ENCODE measurements around the gene SYNCRIP. TPM values are rescaled to one million over a fixed set of nuclear protein-coding genes. Genes with fewer than 3 reads are reported as not detected.
"Not testable (repeated sequence)": the region's sequence is repeated elsewhere in the genome, so short reads cannot be mapped to it uniquely, and the experiment has no call there.

Gene SYNCRIP
- 50.8 and 54.4 TPM in 2 replicates for total RNA-seq

DNA sequence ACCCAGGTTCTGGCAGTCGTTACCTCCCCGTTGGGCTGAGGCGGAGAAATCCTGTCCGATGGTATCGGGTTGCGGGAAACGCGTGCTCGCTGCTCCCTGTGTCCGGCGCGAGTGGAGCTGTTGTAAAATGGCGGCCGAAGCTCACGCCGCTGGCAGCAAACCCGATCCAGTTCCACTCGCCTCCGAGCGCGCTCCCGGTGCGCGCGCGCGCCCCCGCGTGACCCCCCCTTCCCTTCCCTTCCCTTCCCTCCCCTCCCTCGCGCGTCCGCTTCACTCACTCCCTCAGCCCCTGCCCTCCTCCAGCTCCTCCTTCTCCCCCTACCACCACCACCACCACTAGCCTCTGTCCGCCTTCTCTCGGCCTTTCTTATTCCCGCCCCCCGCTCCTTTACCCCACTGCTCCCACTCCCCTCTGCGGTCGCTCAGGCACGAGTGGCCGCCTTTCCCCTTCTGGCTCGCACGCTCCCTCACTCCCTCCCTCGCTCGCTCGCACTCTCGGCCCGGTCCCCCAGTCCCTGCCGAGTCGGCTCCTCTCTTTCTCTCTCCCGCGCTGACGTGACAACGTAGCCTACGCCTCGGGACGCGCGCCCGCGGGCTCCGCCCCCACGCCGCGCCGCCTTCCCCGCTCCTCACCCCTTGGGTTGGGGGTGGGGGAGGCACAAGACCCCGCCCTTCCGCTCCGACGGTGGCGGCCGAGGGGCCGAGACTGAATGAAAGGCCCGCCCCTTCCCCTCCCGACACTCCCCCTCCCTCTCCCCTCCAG is at the start of gene SYNCRIP:
Gene SYNCRIP (minus strand): TSS at position 113 of the 763 bp plus-strand sequence. CDS start 1,447 bp downstream, outside the sequence.
- DNase-seq (ENCODE audit: low read depth in 2 of 2) = peak; percentile 94 to 99

DNA sequence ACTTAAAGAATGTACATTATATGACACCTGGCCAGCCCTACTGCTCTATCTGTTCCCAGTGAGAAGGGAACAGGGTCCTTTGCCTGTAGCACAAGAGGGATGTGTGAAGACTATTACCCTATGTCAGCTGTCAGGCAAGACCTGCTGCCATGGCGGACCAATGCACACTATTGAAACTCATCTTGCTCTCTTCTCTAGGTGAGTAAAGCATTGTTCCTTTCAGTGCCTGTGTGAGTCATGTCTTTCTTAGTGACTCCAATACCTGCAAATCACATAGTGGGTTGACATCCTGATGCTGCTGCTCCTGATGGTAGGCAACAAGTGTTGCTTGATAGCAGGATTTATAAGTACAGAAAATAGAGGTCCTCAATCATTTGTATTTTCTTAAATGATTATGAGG is 48.8 kb upstream of the SYNCRIP start:
- no peak for DNase-seq (ENCODE audit: low read depth in 2 of 2)

DNA sequence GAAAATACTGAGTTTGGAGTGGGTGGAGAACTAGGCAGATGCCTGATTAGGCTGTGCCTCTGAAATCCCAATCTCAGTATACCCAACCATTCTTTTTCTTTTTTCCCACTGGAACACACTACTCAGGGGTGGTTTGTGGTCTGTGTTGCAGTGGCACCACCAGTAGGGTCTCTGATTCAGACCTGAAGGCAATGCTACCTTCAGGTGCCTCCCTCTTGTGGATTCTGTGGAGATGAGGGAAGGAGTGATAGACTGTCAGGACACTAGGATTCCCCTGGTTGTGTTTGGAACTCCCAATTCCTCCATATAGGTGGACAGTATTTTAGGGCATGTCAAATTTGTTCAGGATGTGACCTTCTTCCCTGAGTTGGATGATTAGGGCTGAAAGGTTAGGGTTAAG is 47.4 kb upstream of the SYNCRIP start:
- no peak for DNase-seq (ENCODE audit: low read depth in 2 of 2)

DNA sequence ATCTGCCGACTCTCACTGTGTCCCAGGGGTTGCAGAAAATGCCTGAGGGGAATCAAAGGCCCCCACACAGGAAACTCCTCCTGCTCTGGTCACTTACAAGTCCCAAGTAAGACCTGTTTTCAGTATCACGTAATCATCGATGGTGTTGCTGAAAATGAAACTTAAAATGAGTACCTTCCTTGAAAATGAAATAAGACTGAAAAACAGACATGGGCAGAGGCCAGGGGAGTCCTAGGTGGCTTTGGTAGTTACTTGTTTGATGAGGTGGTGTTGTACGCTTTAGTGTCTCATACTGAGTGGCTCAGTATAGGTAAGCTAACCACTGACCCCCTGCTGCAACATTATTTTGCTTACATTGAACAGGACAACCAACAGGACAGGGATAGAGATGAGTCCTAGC is 43.0 kb upstream of the SYNCRIP start:
- DNase-seq (ENCODE audit: low read depth in 2 of 2) = no peak

DNA sequence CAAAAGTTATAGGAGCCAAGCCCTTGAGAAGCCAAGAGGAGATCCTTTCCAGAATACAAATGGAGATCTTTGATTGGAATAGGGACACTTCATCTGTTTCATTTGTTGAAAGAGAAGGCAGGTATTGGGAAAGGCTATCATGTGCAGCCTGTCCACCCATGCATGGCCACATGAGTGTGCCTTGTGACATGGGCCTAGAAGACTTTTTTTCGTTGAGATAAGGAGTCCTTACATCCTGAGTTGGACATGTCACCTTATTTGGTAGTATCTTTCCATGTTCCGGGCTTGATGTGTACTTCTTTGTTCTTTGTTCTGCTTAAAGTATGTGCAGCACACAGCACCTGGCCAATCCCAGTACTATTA is 42.1 kb upstream of the SYNCRIP start:
- DNase-seq (ENCODE audit: low read depth in 2 of 2) = no peak

DNA sequence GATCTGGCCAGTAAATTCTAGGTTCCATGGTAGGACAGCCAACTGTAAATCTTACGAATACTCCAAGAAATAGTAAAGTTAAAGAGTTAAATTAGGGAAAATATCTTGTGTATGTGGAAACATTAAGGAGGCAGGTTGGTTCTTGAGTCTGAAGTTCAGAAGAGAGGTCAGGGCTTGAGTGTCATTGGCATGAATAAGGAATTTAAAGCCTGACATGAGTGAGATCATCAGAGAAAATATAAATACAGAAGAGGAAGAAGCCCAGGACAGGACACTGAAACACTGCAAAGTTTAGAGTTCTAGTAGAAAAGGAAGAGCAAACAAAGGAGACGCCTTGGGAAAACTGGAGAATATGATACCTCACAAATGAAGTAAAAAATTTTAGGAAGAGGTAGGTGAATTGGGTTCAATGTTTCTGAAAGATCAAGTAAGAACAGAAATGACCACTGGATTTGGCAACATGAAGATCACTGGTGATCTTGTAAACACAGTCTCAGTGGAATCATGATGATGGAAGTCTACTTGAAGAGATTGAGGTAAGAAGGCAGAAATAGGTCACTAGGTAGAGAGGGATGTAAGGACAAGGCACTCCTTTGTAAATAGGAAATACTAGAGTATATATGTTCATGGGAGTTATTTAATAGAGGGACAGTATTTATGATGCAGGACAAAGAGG is 41.6 kb upstream of the SYNCRIP start:
- DNase-seq (ENCODE audit: low read depth in 2 of 2) = no peak

DNA sequence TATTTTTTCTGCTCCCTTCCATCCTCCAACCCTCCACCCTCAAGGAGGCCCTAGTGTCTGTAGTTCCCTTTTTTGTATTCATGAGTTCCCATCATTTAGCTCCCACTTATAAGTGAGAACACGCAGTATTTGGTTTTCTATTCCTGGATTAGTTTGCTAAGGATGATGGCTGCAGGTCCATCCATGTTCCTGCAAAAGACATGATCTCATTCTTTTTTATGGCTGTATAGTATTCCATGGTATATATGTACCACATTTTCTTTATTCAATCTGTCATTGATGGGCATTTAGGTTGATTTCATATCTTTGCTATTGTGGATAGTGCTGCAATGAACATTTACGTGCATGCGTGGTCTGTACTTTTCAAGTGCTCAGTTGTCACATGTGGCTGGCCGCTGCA is 39.2 kb upstream of the SYNCRIP start:
- not testable (repeated sequence) for DNase-seq (ENCODE audit: low read depth in 2 of 2)

DNA sequence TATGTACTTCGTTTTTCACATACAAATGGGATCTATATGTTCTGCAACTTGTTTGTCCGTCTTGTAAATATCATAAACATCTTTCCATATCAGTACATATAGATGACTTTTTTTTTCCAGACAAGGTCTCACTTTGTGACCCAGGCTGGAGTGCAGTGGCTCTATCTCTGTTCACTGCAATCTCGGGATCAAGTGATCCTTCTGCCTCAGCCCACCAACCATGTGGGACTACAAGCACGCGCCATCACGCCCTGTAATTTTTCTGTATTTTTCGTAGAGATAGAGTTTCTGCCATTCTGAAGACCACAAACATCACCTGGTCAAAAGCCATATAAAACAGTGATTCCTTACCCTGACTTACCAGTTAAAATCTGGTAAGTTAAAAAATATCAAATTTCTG is 37.7 kb upstream of the SYNCRIP start:
- DNase-seq (ENCODE audit: low read depth in 2 of 2) = no peak

DNA sequence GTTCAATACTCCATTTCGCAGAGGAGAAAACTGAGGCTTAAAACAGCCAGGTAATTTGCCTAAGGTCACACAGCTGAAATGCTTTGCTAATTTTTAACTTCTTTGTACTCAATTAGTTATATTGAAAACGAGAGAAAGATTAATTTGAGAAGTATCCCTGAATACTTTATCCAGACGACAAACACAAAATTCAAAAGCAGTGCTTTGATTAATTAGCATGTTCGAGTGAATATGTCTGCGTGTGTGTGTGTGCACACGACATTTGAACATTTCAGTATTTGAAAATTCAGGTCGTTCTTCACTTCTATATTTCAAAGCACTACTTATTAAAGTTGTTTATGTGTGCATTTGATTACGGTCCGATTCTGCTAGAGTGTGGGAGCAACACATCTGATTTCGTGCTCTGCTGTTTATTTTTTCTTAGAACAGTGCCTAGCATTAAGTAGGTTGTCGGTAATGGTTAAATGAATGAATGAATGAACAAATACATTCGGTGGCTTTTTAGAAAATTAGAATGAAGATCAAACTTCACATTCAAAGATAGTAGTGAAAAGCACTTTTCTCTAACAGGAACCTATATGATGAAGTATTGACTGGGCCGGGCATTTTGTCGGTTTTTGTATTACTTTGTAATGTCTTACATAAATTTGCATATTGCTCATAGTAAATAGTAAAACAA is 36.9 kb upstream of the SYNCRIP start:
- no peak for DNase-seq (ENCODE audit: low read depth in 2 of 2)

DNA sequence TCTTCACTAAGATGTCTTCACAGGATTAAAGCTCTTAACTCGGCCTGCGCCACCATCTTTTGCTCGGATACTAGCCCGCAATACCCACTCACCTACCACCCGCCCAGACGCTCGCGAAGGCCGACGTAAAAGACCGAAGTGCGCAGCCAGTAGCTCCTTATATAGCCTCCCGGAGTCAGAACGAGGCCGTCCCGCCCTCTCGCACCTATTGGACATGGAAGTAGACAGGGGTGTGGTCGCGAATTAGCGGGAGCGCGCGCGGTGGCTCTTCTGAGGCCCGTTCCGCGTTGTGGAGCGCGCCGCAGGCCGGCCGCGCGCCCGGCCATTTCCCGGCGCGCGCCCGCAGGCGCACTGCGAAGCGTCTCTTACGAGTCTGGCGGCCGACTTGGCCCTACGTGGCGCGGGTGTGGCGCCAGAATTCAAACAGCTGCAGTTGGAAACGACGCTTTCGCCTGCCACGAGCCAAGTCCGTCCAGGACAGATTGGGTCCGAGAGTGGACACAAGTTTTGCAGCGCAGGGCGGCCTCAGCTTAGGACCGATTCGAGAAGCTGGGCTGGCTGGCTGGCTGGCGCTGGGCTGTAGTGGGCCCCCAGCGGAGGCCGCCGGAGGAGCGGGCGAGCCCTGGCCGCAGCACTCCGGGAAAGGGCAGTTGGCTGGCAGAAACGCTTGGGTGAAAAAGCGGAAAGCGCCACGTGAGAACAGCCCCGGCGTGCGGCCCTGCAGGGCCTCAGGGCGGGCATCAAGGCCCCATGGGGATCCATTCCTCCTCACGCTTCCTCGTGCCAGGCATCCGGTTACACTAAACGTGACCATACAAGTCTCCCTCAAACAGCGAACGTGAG is 36.1 kb upstream of the SYNCRIP start:
- DNase-seq (ENCODE audit: low read depth in 2 of 2) = peak; percentile 96 to 99

DNA sequence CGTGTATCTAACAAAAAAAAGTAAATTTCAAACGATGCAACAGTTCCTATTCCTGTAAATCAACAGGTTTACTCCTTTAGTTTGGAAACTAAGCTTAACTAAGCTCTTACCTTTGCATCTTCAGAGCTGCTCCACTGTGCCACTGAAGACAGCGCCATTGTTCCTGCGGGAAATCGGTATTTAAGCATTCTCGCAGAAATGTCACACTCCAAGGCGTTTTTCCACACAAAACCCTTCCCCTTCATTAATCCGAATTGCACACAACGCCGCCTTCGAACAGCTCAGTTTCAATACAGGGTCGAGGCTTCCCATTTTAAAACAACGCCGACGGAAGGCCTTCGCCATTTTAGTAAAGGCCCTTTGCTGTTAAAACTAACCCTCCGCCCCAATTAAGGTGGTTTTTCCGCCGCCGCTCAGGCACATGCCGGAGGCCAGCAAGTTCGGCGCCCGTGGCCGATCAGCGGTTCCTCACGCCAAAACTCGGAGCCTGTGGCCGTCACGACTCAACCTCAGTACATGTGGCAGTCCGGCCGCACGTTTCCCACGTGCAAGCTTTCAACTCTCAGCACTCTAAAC is 35.4 kb upstream of the SYNCRIP start:
- no peak for DNase-seq (ENCODE audit: low read depth in 2 of 2)

DNA sequence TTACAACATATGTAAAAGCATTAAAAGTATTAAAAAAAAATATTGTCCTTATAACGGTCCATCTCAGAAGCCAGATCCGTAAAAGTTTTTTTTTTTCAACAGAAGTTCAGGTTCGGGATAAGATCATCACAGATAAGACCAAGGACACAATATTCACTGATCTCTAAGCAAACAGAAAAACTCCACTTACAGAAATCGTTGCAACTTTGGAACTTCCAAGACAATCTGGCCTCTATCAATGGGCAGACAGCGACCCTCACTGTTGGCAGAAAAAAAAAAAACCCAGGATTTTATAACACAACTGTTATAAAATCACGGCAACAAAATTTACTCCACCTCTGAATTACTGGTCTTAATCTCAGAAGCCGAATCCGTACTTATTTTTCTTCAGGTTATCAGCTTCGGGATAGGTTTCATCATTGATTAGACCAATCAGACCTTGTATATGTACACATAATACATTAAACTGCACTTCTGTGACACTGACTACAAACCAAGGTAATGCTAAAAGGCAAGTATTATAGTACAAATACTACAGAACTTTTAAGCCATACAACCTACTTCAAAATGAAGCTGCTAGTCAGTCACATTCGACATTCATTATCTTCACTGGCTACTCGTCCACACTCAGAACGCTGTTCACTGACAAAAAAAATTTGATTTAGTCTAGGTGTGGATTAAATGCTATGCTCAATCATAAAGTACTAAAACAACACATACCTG is 34.7 kb upstream of the SYNCRIP start:
- DNase-seq (ENCODE audit: low read depth in 2 of 2) = peak in 1 of 2 donors; percentile 52

DNA sequence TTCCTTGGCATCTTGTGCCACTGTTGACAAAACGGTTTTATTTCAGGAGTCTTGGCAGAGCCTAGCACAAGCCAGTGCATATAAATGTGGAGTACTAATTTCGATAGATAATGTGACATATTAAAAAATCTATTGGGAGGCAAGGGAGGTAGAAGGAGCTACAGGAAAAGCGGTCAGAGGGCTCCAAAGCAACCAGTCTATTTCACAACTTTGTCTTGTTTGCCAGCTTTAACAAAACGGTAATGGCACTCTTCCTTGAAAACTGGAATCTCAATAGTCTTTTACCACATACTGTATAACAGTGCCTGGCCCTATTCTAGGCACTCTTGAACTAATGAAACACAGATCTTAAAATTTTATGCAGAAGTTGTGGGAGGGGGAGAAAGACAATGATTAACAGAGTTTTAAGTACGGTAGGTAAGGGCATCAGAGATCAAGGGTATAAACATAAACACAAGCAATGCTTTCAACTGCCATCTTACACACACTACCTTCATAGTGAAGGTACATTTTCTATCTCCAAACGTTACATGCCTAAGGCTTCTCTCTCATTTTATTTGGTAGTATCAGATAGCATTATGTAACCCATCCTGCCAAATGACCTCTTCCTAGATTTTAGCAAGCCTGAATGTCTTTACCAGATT is 33.5 kb upstream of the SYNCRIP start:
- no peak for DNase-seq (ENCODE audit: low read depth in 2 of 2)

DNA sequence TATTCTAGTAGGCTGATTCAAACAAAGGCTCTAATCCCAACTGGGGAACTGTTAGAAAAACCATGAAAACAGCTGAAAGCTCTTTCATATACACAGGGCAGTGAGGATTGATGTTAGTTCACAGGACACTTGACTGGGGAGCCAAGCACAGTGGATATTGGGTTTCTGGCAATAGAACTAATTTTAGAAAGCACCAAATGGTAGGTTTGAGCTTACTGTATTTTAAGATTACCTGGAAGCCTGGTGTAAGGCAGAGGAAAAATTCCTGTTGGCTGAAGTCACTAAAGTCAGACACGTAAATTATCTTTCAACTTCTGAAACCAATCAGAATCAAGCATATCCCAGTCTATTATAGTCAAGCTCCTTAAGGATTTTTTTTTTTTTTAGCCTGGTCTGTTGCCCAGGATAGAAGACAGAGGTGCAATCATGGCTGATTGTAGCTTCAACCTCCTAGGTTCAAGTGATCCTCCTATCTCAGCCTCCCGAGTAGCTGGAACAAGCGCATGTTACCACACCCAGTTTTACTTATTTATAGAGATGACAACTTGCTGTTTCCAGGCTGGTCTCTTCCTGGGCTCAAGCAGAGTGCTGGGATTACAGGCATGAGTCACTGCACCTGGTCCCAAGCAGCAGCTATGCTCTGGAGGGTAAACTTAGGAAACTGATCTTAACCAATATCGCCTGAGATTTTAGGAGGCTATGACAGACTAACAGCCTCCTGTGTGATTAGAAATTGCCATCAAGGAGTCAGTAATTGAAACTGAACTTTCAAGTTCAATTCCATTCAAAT is 32.5 kb upstream of the SYNCRIP start:
- DNase-seq (ENCODE audit: low read depth in 2 of 2) = peak in 1 of 2 donors; percentile 54

DNA sequence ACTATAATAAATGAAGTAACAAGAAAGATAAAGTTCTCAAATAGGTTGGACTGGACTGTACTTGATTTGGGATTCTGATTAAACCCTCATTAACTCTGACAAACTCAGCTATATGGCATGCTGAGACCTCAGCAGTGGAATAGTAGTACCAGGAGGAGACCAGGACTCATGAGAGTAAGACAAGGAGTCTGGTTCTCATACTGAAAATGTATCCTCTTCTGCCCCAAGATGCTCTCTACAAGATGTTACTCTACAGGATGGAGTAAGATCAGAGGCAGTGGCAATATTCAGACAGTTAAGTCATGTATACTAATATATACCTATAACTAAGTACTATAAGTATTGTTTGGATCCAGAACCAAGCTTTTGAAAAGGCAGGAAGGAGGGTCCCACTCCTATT is 31.9 kb upstream of the SYNCRIP start:
- DNase-seq (ENCODE audit: low read depth in 2 of 2) = no peak

DNA sequence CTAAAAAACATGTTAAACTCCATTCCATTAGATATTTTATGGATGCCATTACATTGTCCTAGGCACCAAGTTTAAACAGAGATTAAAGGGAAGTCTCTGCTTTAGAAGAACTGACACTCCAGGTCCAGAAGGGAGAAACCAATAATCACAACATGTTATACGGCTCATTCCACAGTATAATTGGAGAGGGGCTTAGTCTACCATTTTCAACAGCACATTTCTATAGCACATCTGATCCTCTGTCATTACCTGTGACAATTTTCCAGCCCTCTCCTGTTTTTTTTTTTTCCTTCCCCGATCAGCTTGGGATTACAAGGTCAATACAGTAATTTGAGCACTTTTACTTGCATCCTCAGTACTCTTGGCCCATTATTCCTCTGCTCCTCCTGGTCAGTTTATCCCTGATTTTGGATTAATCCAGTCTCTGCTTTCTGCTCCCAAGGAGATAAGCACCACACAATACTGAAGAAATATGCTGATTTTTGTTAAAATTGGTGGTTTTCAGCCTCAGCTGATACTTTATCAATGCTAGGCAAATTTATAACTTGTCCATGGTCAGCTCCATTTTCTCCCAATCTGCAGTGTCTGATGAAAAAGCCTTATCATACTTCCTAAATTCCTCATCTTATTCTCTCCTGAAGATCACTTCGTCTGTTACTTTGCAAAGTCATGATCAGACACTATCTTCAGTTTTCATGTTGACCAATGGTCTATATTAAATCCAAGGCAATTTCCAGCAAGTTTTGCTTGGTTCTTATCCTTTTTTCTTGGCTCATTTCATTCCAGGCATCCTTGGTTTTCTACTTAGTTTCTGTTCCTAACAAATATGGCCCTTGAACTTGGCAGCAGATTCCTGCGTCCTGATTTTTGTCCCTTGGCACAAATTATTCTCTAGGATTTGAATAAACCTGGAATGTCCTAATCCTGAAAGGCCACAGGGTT is 30.8 kb upstream of the SYNCRIP start:
- DNase-seq (ENCODE audit: low read depth in 2 of 2) = no peak

DNA sequence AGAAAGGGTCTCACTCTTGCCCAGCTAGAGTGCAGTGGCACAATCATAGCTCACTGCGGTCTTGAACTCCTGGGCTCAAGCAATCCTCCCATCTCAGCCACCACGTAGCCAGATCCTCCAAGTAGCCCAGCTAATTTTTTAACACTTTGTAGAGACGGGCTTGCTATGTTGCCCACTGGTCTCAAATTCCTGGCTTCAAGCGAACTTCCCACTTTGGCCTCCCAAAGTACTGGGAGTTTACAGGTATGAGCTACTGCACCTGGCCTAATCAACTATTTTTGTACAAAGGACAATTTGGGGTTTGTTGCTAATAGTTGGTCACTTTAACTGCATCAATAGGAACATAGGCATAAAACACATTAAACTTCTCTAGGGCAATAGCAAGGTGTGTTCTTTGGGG is 29.9 kb upstream of the SYNCRIP start:
- DNase-seq (ENCODE audit: low read depth in 2 of 2) = no peak

DNA sequence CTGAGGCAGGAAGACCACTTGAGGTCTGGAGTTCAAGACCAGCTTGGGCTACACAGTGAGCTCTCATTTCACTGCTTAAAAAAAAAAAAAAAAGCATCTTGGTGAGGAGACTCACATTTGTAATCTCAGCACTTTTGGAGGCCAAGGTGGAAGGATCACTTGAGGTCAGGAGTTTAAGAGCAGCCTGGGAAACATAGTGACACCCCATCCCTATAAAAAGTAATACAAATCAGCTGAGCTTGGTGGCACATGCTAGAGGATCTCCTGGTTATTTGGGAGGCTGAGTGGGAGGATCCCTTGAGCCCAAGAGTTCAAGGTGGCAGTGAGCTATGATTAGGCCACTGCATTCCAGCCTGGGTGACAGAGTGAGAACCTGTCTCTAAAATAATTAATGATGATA is 29.4 kb upstream of the SYNCRIP start:
- DNase-seq (ENCODE audit: low read depth in 2 of 2) = no peak
